BJ (cell line): ENCODE results near the gene PRKD3. TPM values are rescaled to one million over a fixed set of nuclear protein-coding genes. Genes with fewer than 3 reads are reported as not detected.
A peak's percentile ranks its signal among the peaks of the same experiment; 100 is the strongest.

ENCODE experiments used
- CTCF ChIA-PET: fragments of 350-600 bp; formaldehyde crosslinking; extraction: SDS; loops from one replicate; lab custom pipeline; 2021; ENCODE audit warnings: antibody characterized with exemption, inconsistent platforms; lab: Yijun Ruan, JAX
- POLR2A ChIA-PET: fragments of 300-600 bp; sonication (Branson Sonifier 250); formaldehyde crosslinking; extraction: SDS; loops from one replicate; lab custom pipeline; 2021; ENCODE audit warnings: antibody characterized with exemption; lab: Charles Lee
- DNase-seq: peaks from one replicate; pipeline ENCODE4 v3.0.0-alpha.2; 2011; ENCODE audit warnings: low read depth
- H3K27me3 ChIP-seq: 2 replicates; pipeline ENCODE4 v1.6.0; 2011; ENCODE audit warnings: low read length; ENCODE audit not compliant: control insufficient read depth, insufficient read depth
- H3K36me3 ChIP-seq: 2 replicates; pipeline ENCODE4 v1.5.1; 2011; ENCODE audit warnings: low read length; ENCODE audit not compliant: control insufficient read depth, insufficient read depth
- H3K4me3 ChIP-seq: 2 replicates; pipeline ENCODE4 v1.5.1; 2011; ENCODE audit warnings: low read depth, mild to moderate bottlenecking, control low read depth, low read length
- CTCF ChIP-seq: IDR thresholded peaks from 2 replicates; pipeline ENCODE4 v1.5.1; 2011; ENCODE audit warnings: low read depth, mild to moderate bottlenecking, control low read depth, inconsistent platforms, low read length, moderate library complexity; ENCODE audit not compliant: insufficient read depth
- polyA plus RNA-seq: library from polyadenylated mRNA; depleted of rRNA; stranded (reverse); fragments of >200 nt; gene quantifications from 2 replicates; pipeline ENCODE4 v1.2.3, GENCODE V29; 2011

Gene PRKD3
- polyA plus RNA-seq, 1 experiment = 12.7 TPM

- CTCF ChIA-PET = no interaction called here
- H3K27me3 ChIP-seq = no peaks in the 10 kb centered on the region
- DNase-seq = no peak
- no peaks in the 10 kb centered on the region for H3K36me3 ChIP-seq
- TF ChIP-seq CTCF = no peak
- POLR2A ChIA-PET = no interaction called here
- no peak overlapping the region for H3K4me3 ChIP-seq
These were observed 33.8 kb upstream of the PRKD3 start for GRCh38 chr2:37358466-37358865.

- Histone ChIP-seq H3K36me3 (no peaks in the 10 kb centered on the region), H3K4me3 (no peak overlapping the region), H3K27me3 (no peaks in the 10 kb centered on the region)
- no peak for TF ChIP-seq CTCF
- POLR2A ChIA-PET = interaction anchor here (0.7 kb wide), 1 partner anchor 20 kb away, joined by 11 read pairs; no protein-coding TSS in a partner anchor
- no peak for DNase-seq
- CTCF ChIA-PET = no interaction called here
These were observed 32.9 kb upstream of the PRKD3 start for GRCh38 chr2:37357530-37357929.

GRCh38 chr2:37357069-37357468 is 32.4 kb upstream of the PRKD3 start:
- Histone ChIP-seq H3K4me3 (no peak overlapping the region), H3K27me3 (no peaks in the 10 kb centered on the region), H3K36me3 (no peaks in the 10 kb centered on the region)
- no peak for TF ChIP-seq CTCF
- peak; percentile 37 for DNase-seq
- POLR2A ChIA-PET = interaction anchor here (0.7 kb wide), 1 partner anchor 21 kb away, joined by 11 read pairs; no protein-coding TSS in a partner anchor
- CTCF ChIA-PET = interaction anchor here (0.6 kb wide), 1 partner anchor 9 kb away, joined by 3 read pairs; no protein-coding TSS in a partner anchor

- Histone ChIP-seq H3K27me3 (no peaks in the 10 kb centered on the region), H3K36me3 (no peaks in the 10 kb centered on the region), H3K4me3 (no peak overlapping the region)
- CTCF ChIA-PET = no interaction called here
- POLR2A ChIA-PET = no interaction called here
- no peak for DNase-seq
- no peak for TF ChIP-seq CTCF
These were observed 31.7 kb upstream of the PRKD3 start for GRCh38 chr2:37356299-37356698.

- no peaks in the 10 kb centered on the region for H3K36me3 ChIP-seq
- DNase-seq = no peak
- no peak overlapping the region for H3K4me3 ChIP-seq
- CTCF ChIA-PET = no interaction called here
- no peaks in the 10 kb centered on the region for H3K27me3 ChIP-seq
- POLR2A ChIA-PET = no interaction called here
- TF ChIP-seq CTCF = no peak
These were observed 31.1 kb upstream of the PRKD3 start for GRCh38 chr2:37355735-37356134.
